ENCODE data around the gene OTULIN. TPM values are rescaled to one million over a fixed set of nuclear protein-coding genes. Genes with fewer than 3 reads are reported as not detected.

Gene OTULIN
- total RNA-seq, 1 experiment from 2014 or later = 22.4 TPM

GRCh38 chr5:14710313-14710994 lies 45.9 kb downstream of the OTULIN start:
- intact Hi-C loops (cut with micrococcal nuclease) = no loop called here
- BruUV-seq (replicated peaks) = no TSS peak
- ATAC-seq (no peak), DNase-seq (no peak)
- no peak overlapping the region for H3K9ac ChIP-seq (ENCODE audit: low read length)
- H3K27me3 ChIP-seq (ENCODE audit: low read length) = no peaks in the 10 kb centered on the region
- no peaks in the 10 kb centered on the region for H3F3A ChIP-seq (ENCODE audit: low read length, unreplicated experiment)
- H3K27ac ChIP-seq (ENCODE audit: low read length) = no peak overlapping the region
- POLR2A ChIA-PET (ENCODE audit: unreplicated experiment) = no interaction called here
- no peak for TF ChIP-seq EZH2phosphoT487 (IDR thresholded peaks at IDR 0.05; ENCODE audit: borderline replicate concordance, low read length)
- TF ChIP-seq CTCF (conservative IDR thresholded peaks at IDR 0.05; ENCODE audit: low read depth, low read length) = no peak
- no peak for TF ChIP-seq EZH2 (IDR thresholded peaks at IDR 0.05; ENCODE audit: low read length, unreplicated experiment)
- no peak overlapping the region for H2AFZ ChIP-seq (ENCODE audit: low read length)
- H3K36me3 ChIP-seq (ENCODE audit: low read depth, low read length) = peaks cover 43% of the 10 kb centered on the region
- no peaks in the 10 kb centered on the region for H4K20me1 ChIP-seq (ENCODE audit: low read length)
- CTCF ChIA-PET = no interaction called here
- H3K4me2 ChIP-seq (ENCODE audit: low read length) = no peak overlapping the region
- H3K4me3 ChIP-seq (ENCODE audit: low read length) = no peak overlapping the region
- no peaks in the 10 kb centered on the region for H3K4me1 ChIP-seq (ENCODE audit: insufficient read depth, low read length)
- H3K79me2 ChIP-seq (ENCODE audit: low read length) = no peaks in the 10 kb centered on the region
- no peaks in the 10 kb centered on the region for H3K9me2 ChIP-seq (replicated peaks; ENCODE audit: low read length)
- H3K9me3 ChIP-seq (ENCODE audit: low read length) = no peaks in the 10 kb centered on the region

GRCh38 chr5:14712131-14712530 lies 47.6 kb downstream of the OTULIN start:
- H3K36me3 ChIP-seq (ENCODE audit: low read depth, low read length) = peaks cover 36% of the 10 kb centered on the region
- H3K9ac ChIP-seq (ENCODE audit: low read length) = no peak overlapping the region
- TF ChIP-seq EZH2 (IDR thresholded peaks at IDR 0.05; ENCODE audit: low read length, unreplicated experiment) = no peak
- TF ChIP-seq CTCF (conservative IDR thresholded peaks at IDR 0.05; ENCODE audit: low read depth, low read length) = no peak
- no peak for TF ChIP-seq EZH2phosphoT487 (IDR thresholded peaks at IDR 0.05; ENCODE audit: borderline replicate concordance, low read length)
- BruUV-seq (replicated peaks) = no TSS peak
- no peak overlapping the region for H3K27ac ChIP-seq (ENCODE audit: low read length)
- H3K4me1 ChIP-seq (ENCODE audit: insufficient read depth, low read length) = no peaks in the 10 kb centered on the region
- ATAC-seq (no peak), DNase-seq (no peak)
- H4K20me1 ChIP-seq (ENCODE audit: low read length) = no peaks in the 10 kb centered on the region
- ChIA-PET CTCF (no interaction called here), POLR2A (ENCODE audit: unreplicated experiment) (no interaction called here)
- no peaks in the 10 kb centered on the region for H3F3A ChIP-seq (ENCODE audit: low read length, unreplicated experiment)
- no peak overlapping the region for H3K4me2 ChIP-seq (ENCODE audit: low read length)
- no peaks in the 10 kb centered on the region for H3K27me3 ChIP-seq (ENCODE audit: low read length)
- H3K9me3 ChIP-seq (ENCODE audit: low read length) = no peaks in the 10 kb centered on the region
- H3K9me2 ChIP-seq (replicated peaks; ENCODE audit: low read length) = no peaks in the 10 kb centered on the region
- no peak overlapping the region for H2AFZ ChIP-seq (ENCODE audit: low read length)
- no peaks in the 10 kb centered on the region for H3K79me2 ChIP-seq (ENCODE audit: low read length)
- intact Hi-C loops (cut with micrococcal nuclease) = no loop called here
- H3K4me3 ChIP-seq (ENCODE audit: low read length) = no peak overlapping the region

GRCh38 chr5:14712666-14713065 lies 48.1 kb downstream of the OTULIN start:
- H2AFZ ChIP-seq (ENCODE audit: low read length) = no peak overlapping the region
- no peak for TF ChIP-seq EZH2phosphoT487 (IDR thresholded peaks at IDR 0.05; ENCODE audit: borderline replicate concordance, low read length)
- no peak for TF ChIP-seq CTCF (conservative IDR thresholded peaks at IDR 0.05; ENCODE audit: low read depth, low read length)
- no peak for TF ChIP-seq EZH2 (IDR thresholded peaks at IDR 0.05; ENCODE audit: low read length, unreplicated experiment)
- no peak overlapping the region for H3K27ac ChIP-seq (ENCODE audit: low read length)
- H3K4me1 ChIP-seq (ENCODE audit: insufficient read depth, low read length) = no peaks in the 10 kb centered on the region
- ChIA-PET CTCF (no interaction called here), POLR2A (ENCODE audit: unreplicated experiment) (no interaction called here)
- no TSS peak for BruUV-seq (replicated peaks)
- H4K20me1 ChIP-seq (ENCODE audit: low read length) = no peaks in the 10 kb centered on the region
- no peaks in the 10 kb centered on the region for H3K79me2 ChIP-seq (ENCODE audit: low read length)
- H3K27me3 ChIP-seq (ENCODE audit: low read length) = no peaks in the 10 kb centered on the region
- no peak for ATAC-seq
- DNase-seq = no peak
- H3K9me3 ChIP-seq (ENCODE audit: low read length) = no peaks in the 10 kb centered on the region
- H3K9me2 ChIP-seq (replicated peaks; ENCODE audit: low read length) = no peaks in the 10 kb centered on the region
- H3K4me3 ChIP-seq (ENCODE audit: low read length) = no peak overlapping the region
- intact Hi-C loops (cut with micrococcal nuclease) = no loop called here
- no peak overlapping the region for H3K4me2 ChIP-seq (ENCODE audit: low read length)
- no peak overlapping the region for H3K9ac ChIP-seq (ENCODE audit: low read length)
- H3F3A ChIP-seq (ENCODE audit: low read length, unreplicated experiment) = no peaks in the 10 kb centered on the region
- peaks cover 33% of the 10 kb centered on the region for H3K36me3 ChIP-seq (ENCODE audit: low read depth, low read length)
